Aorta (tissue), 5 donors: ENCODE data around the gene SYNGR1. TPM values are rescaled to one million over a fixed set of nuclear protein-coding genes. Genes with fewer than 3 reads are reported as not detected.

ENCODE experiments used
- ATAC-seq: fragments of 200-7000 bp; cut with Tn5 transposase; one replicate; pipeline ENCODE4 v1.9.1; 2022; ENCODE audit warnings: moderate library complexity; ENCODE audit not compliant: low FRiP score
- DNase-seq, 2 donors: peaks; one replicate each; pipeline ENCODE4 v3.0.0-alpha.2; 2020
- H3K27ac ChIP-seq, 2 donors: one replicate each; pipeline ENCODE4 v1.5.1; 2013; ENCODE audit warnings: low read length in 2 of 2, mild to moderate bottlenecking in 2 of 2, moderate library complexity in 2 of 2, control low read depth in 1 of 2, inconsistent platforms in 1 of 2, low read depth in 1 of 2
- H3K27me3 ChIP-seq, 2 donors: one replicate each; pipeline ENCODE4 v1.6.1; 2013; ENCODE audit warnings: control low read depth in 1 of 2, low read length in 1 of 2, mild to moderate bottlenecking in 1 of 2, moderate library complexity in 1 of 2; ENCODE audit not compliant: insufficient read depth in 2 of 2, control insufficient read depth in 1 of 2
- H3K36me3 ChIP-seq, 2 donors: one replicate each; pipeline ENCODE4 v1.6.1; 2013; ENCODE audit warnings: control low read depth in 1 of 2, low read length in 1 of 2, mild to moderate bottlenecking in 1 of 2; ENCODE audit not compliant: insufficient read depth in 2 of 2, control insufficient read depth in 1 of 2
- H3K4me1 ChIP-seq, 2 donors: one replicate each; pipeline ENCODE4 v1.6.1; 2013; ENCODE audit warnings: low read length in 2 of 2, control low read depth in 1 of 2, mild to moderate bottlenecking in 1 of 2, moderate library complexity in 1 of 2; ENCODE audit not compliant: insufficient read depth in 2 of 2, control insufficient read depth in 1 of 2
- H3K4me3 ChIP-seq, 2 donors: one replicate each; pipeline ENCODE4 v1.5.1; 2013; ENCODE audit warnings: low read length in 2 of 2, control low read depth in 1 of 2, mild to moderate bottlenecking in 1 of 2
- H3K9me3 ChIP-seq: one replicate; pipeline ENCODE4 v1.6.1; 2013; ENCODE audit warnings: mild to moderate bottlenecking, low read length; ENCODE audit not compliant: control insufficient read depth
- WGBS, 2 donors: extraction: QIAGEN DNeasy Blood & Tissue Kit; methylation state at CpG; one replicate each; pipeline ENCODE4 v1.1.7; 2013; 5-methylcytosine and 5-hydroxymethylcytosine counted together
- intact Hi-C, 2 donors: fragments of 100-400 bp; cut with DNase I; formaldehyde crosslinking; loops; one replicate each; pipeline versions ENCODE4 v1.14.2 to v1.15.0; 2022
- polyA plus RNA-seq, 2 donors: library from polyadenylated mRNA; stranded (reverse); fragments of 200-250 nt; gene quantifications; one replicate each; pipeline ENCODE4 v1.2.3, GENCODE V29; 2013
- total RNA-seq, 2 donors: library from RNA; stranded (reverse); fragmentation: NEBNext Ultra II Directional; extraction: Animal tissue kit (Norgen Biotek cat#: 25700); gene quantifications; one replicate each; pipeline ENCODE4 v1.2.1, GENCODE V29; 2021
- donor health status: healthy with polysubstance abuse.
- donor health status: Bipolar disorder and iron deficiency.
- donor health status: DM: no; HTN: no; CAD: no.
- donor health status: DM: no; HTN: no; CAD: no.
- donor health status: DM: yes; HTN: yes; CAD: no.

SYNGR1 gene
- total and polyA plus RNA-seq, 4 donors: 5.1 to 26.7 (median 17.0) TPM

GRCh38 chr22:39343259-39344045 lies 6.3 kb upstream of the SYNGR1 start:
- DNase-seq (peak; percentile 68 to 77), ATAC-seq (no peak)

DNA sequence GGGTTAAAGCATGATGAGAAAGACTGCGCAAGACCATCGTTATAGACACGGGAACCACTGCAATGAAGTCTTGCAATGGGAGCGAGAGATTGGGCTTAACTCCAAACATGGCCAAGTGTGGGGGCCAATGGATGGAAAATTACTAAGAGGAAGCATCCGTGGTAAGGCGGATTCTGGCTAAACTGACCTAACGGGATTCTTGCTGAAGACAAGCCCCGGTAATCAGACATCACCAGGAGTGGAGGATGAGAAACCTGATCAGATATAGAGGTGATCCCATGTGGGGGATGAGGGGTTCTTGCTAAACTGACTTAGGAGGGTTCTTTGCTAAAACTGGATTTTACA lies 5.8 kb upstream of the SYNGR1 start:
- Histone ChIP-seq H3K4me3 (no peak overlapping the region), H3K27ac (no peak overlapping the region), H3K27me3 (no peaks in the 10 kb centered on the region), H3K36me3 (no peaks in the 10 kb centered on the region), H3K9me3 (no peaks in the 10 kb centered on the region), H3K4me1 (no peaks in the 10 kb centered on the region)
- DNase-seq (no peak), ATAC-seq (no peak)
- WGBS, 2 donors: 79 to 88% methylated on average over 8 of the region's 8 CpGs
- intact Hi-C loops: loop anchor here in 1 of 2 donors (5.0 kb wide), 1 partner anchor 168 kb away; no protein-coding TSS in a partner anchor

More at GRCh38 chr22:39343259-39344045, 6.3 kb upstream of the SYNGR1 start:
- Histone ChIP-seq H3K9me3 (no peaks in the 10 kb centered on the region), H3K4me3 (no peak overlapping the region), H3K27me3 (no peaks in the 10 kb centered on the region), H3K4me1 (no peaks in the 10 kb centered on the region), H3K36me3 (no peaks in the 10 kb centered on the region), H3K27ac (no peak overlapping the region)
- intact Hi-C loops: loop anchor here in 1 of 2 donors (5.0 kb wide), 1 partner anchor 169 kb away; no protein-coding TSS in a partner anchor
- 26% methylated on average over 15 of the region's 15 CpGs for WGBS, 2 donors

DNA sequence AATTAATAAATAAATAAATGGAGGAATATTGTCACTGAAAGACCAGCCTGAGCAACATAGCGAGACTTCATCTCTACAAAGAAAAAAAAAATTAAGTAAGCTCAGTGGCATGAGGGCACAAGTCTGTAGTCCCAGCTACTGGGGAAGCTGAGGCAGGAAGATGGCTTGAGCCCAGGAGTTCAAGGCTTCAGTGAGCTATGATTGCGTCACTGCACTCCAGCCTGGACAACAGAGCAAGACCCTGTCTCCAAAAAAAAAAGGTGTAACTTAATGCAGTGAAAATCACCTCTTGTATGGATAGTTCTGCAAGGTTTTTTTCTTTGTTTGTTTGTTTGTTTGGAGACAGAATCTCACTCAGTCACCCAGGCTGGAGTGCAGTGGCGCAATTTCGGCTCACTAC lies 4.6 kb upstream of the SYNGR1 start:
- ATAC-seq (no peak), DNase-seq (no peak)
- WGBS, 2 donors: 86 to 94% methylated on average over 4 of the region's 4 CpGs
- no peaks in the 10 kb centered on the region for H3K4me1 ChIP-seq
- intact Hi-C loops: no loop called here
- no peak overlapping the region for H3K27ac ChIP-seq
- no peaks in the 10 kb centered on the region for H3K27me3 ChIP-seq
- no peaks in the 10 kb centered on the region for H3K9me3 ChIP-seq
- no peak overlapping the region for H3K4me3 ChIP-seq
- no peaks in the 10 kb centered on the region for H3K36me3 ChIP-seq

- ATAC-seq: peak; percentile 55
- no peaks in the 10 kb centered on the region for H3K36me3 ChIP-seq
- H3K9me3 ChIP-seq: no peaks in the 10 kb centered on the region
- H3K4me3 ChIP-seq: peak overlapping the region in 1 of 2 donors; percentile 59
- no peak overlapping the region for H3K27ac ChIP-seq
- peak in 1 of 2 donors; percentile 74 for DNase-seq
- no peaks in the 10 kb centered on the region for H3K27me3 ChIP-seq
- intact Hi-C loops: no loop called here
- H3K4me1 ChIP-seq: no peaks in the 10 kb centered on the region
- 15 to 19% methylated on average over 11 of the region's 11 CpGs for WGBS, 2 donors
These were observed 784 bp upstream of the SYNGR1 start for GRCh38 chr22:39348909-39349505.

DNA sequence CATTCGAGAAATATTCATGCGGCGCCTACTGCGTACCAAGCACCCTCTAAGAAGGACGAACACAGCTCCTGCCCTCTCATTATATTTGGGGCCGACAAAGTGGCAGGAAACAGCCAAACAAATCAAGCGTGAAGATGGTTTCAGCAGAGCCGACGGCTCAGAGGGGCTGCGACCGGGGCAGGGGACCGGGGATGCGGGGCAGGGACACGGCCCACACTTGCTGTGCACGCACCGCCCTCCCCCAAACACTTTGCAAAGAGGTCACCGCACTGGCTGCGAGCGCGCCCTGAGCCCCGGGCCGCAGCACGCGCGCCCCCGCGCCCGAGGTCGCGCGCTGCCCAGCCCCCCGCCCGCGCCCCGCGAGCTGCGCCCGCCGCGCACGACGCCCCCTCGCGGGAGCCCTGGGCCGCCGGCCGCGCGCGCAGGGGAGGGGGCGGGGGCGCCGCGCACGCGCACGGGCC lies 255 bp upstream of the SYNGR1 start:
- intact Hi-C loops: no loop called here
- Histone ChIP-seq H3K4me3 (peak overlapping the region; percentile 54 to 59), H3K27me3 (no peaks in the 10 kb centered on the region), H3K36me3 (no peaks in the 10 kb centered on the region), H3K27ac (no peak overlapping the region), H3K9me3 (no peaks in the 10 kb centered on the region), H3K4me1 (no peaks in the 10 kb centered on the region)
- ATAC-seq (peak; percentile 59), DNase-seq (peak in 1 of 2 donors; percentile 70)
- 0 to 1% methylated on average over 13 to 57 of the region's 57 CpGs for WGBS, 2 donors

GRCh38 chr22:39350757-39351688 lies 1.2 kb downstream of the SYNGR1 start:
- no peaks in the 10 kb centered on the region for H3K36me3 ChIP-seq
- H3K27me3 ChIP-seq: no peaks in the 10 kb centered on the region
- H3K27ac ChIP-seq: no peak overlapping the region
- ATAC-seq: peak; percentile 17
- intact Hi-C loops: no loop called here
- 78 to 82% methylated on average over 14 of the region's 14 CpGs for WGBS, 2 donors
- H3K4me1 ChIP-seq: no peaks in the 10 kb centered on the region
- peak overlapping the region in 1 of 2 donors; percentile 59 for H3K4me3 ChIP-seq
- DNase-seq: no peak
- H3K9me3 ChIP-seq: no peaks in the 10 kb centered on the region

DNA sequence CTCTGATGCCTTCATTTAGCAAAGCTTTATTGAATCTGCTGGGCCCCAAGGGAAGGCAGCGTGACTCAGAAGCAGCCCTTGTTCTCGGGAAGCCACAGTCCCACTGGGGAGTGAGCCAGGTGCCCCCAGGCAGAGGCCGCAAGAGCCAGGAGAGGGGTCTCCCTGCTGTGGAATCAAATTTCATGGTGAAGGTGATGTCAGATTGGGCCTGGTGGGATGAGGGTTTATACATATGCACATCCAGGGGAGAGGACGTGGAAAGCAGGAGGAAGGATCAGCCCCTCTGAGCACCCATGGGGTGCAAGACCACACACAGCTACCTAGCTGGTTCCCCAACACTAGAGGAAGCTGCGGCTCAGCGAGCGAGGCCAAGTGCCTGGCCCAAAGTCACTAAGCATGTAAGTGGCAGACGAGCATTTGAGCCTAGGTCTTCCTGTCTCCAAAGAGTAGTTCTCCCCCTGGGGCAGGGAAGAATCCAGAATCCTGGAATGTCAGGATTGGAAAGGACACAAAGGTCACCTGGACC lies 2.0 kb downstream of the SYNGR1 start:
- Histone ChIP-seq H3K4me1 (no peaks in the 10 kb centered on the region), H3K27ac (no peak overlapping the region), H3K4me3 (no peak overlapping the region), H3K36me3 (no peaks in the 10 kb centered on the region), H3K9me3 (no peaks in the 10 kb centered on the region), H3K27me3 (no peaks in the 10 kb centered on the region)
- intact Hi-C loops: no loop called here
- ATAC-seq (no peak), DNase-seq (no peak)
- 73 to 75% methylated on average over 8 of the region's 8 CpGs for WGBS, 2 donors

DNA sequence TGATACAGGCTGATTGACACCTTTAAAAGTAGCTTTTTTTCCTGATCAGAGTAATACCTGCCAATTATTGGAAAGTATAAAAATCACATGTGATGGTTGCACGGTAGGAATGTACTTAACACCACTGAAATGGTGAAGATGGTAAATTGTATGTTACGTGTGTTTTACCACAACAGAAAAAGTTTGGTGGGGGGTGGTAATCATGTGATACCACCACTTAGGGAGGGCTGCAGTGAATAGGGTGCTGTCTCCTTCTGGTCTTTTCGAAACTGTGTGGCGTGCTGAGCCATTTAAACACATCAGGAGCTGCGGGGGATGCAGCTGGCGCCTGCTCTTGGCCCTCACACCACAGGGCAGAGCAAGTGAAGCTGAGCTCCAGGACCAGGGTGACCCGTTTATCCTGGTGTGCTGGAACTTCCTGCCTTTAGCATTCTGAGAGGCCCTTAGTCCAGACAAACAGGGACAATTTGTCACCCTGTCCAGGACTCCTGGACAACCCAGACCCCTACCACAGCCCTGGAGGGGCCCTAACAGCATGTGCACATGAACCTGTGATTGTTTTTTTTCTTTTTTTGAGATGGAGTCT lies 2.6 kb downstream of the SYNGR1 start:
- no peaks in the 10 kb centered on the region for H3K4me1 ChIP-seq
- H3K4me3 ChIP-seq: no peak overlapping the region
- DNase-seq: no peak
- no peaks in the 10 kb centered on the region for H3K27me3 ChIP-seq
- 76 to 88% methylated on average over 7 of the region's 7 CpGs for WGBS, 2 donors
- no peak for ATAC-seq
- intact Hi-C loops: no loop called here
- H3K27ac ChIP-seq: no peak overlapping the region
- no peaks in the 10 kb centered on the region for H3K36me3 ChIP-seq
- H3K9me3 ChIP-seq: no peaks in the 10 kb centered on the region
